Liver (tissue), 9 donors: ENCODE results near the gene RWDD3. TPM values are rescaled to one million over a fixed set of nuclear protein-coding genes. Genes with fewer than 3 reads are reported as not detected.
A peak's percentile ranks its signal among the peaks of the same experiment; 100 is the strongest.

Experiments used
- DNase-seq: peaks from one replicate; pipeline ENCODE4 v3.0.0-alpha.2; 2017; ENCODE audit warnings: low spot score
- H3K27ac ChIP-seq, 2 donors: one replicate each; pipeline ENCODE4 v1.7.0; 2013; ENCODE audit warnings: inconsistent platforms in 2 of 2, low read length in 2 of 2, control low read depth in 1 of 2, low read depth in 1 of 2, mild to moderate bottlenecking in 1 of 2
- H3K27me3 ChIP-seq, 4 donors: one replicate each; pipeline versions ENCODE4 v1.6.1 to v1.7.0; 2013; ENCODE audit warnings: low read length in 3 of 4, inconsistent platforms in 1 of 4, mild to moderate bottlenecking in 1 of 4, moderate library complexity in 1 of 4; ENCODE audit not compliant: control insufficient read depth in 4 of 4, insufficient read depth in 4 of 4
- H3K36me3 ChIP-seq, 4 donors: one replicate each; pipeline versions ENCODE4 v1.6.1 to v1.7.0; 2013; ENCODE audit warnings: low read length in 3 of 4, mild to moderate bottlenecking in 3 of 4, low read depth in 1 of 4, moderate library complexity in 1 of 4; ENCODE audit not compliant: control insufficient read depth in 4 of 4, insufficient read depth in 3 of 4
- H3K4me1 ChIP-seq, 4 donors: one replicate each; pipeline versions ENCODE4 v1.6.1 to v1.7.0; 2013; ENCODE audit warnings: low read length in 3 of 4, mild to moderate bottlenecking in 3 of 4, moderate library complexity in 1 of 4; ENCODE audit not compliant: control insufficient read depth in 4 of 4, insufficient read depth in 4 of 4
- H3K4me3 ChIP-seq, 3 donors: one replicate each; pipeline versions ENCODE4 v1.6.1 to v1.7.0; 2013; ENCODE audit warnings: low read length in 3 of 3, control low read depth in 1 of 3, low read depth in 1 of 3, mild to moderate bottlenecking in 1 of 3
- H3K9ac ChIP-seq, 2 donors: one replicate each; pipeline ENCODE4 v1.7.0; 2013; ENCODE audit warnings: low read length in 2 of 2, mild to moderate bottlenecking in 2 of 2, moderate library complexity in 2 of 2, control low read depth in 1 of 2, low read depth in 1 of 2
- H3K9me3 ChIP-seq, 4 donors: one replicate each; pipeline versions ENCODE4 v1.6.1 to v1.7.0; 2013; ENCODE audit warnings: low read length in 3 of 4; ENCODE audit not compliant: control insufficient read depth in 4 of 4
- ATF3 ChIP-seq: IDR thresholded peaks from 2 replicates; pipeline ENCODE4 v1.6.1; 2016; ENCODE audit warnings: antibody characterized with exemption
- CTCF ChIP-seq: fragments of 150-350 bp; IDR thresholded peaks from 2 replicates; pipeline ENCODE4 v1.5.1; 2017; ENCODE audit warnings: improper control_type of control experiment, low read depth, low read length; ENCODE audit not compliant: missing input control
- EGR1 ChIP-seq, 2 donors: IDR thresholded peaks; 2 replicates each; pipeline ENCODE4 v1.6.1; 2016 to 2018; ENCODE audit warnings: antibody characterized with exemption in 2 of 2, low read depth in 2 of 2
- FOXA1 ChIP-seq: IDR thresholded peaks from 2 replicates; pipeline ENCODE4 v1.6.1; 2016; ENCODE audit warnings: antibody characterized with exemption
- FOXA2 ChIP-seq: IDR thresholded peaks from 2 replicates; pipeline ENCODE4 v1.6.1; 2016; ENCODE audit warnings: antibody characterized with exemption
- GABPA ChIP-seq, 2 donors: IDR thresholded peaks in 1 of 2; conservative IDR thresholded peaks in 1 of 2; 2 replicates each; pipeline ENCODE4 v1.6.1; 2016; ENCODE audit warnings: antibody characterized with exemption in 2 of 2, mild to moderate bottlenecking in 1 of 2, moderate library complexity in 1 of 2
- HNF4A ChIP-seq, 2 donors: conservative IDR thresholded peaks; 2 replicates each; pipeline ENCODE4 v1.6.1; 2016; ENCODE audit warnings: antibody characterized with exemption in 2 of 2, mild to moderate bottlenecking in 2 of 2
- HNF4G ChIP-seq: IDR thresholded peaks from 2 replicates; pipeline ENCODE4 v1.6.1; 2016; ENCODE audit warnings: antibody characterized with exemption
- JUND ChIP-seq, 2 donors: IDR thresholded peaks; 2 replicates each; pipeline ENCODE4 v1.6.1; 2016; ENCODE audit warnings: antibody characterized with exemption in 2 of 2
- NR2F2 ChIP-seq: IDR thresholded peaks from 2 replicates; pipeline ENCODE4 v1.6.1; 2016; ENCODE audit warnings: antibody characterized with exemption
- RAD21 ChIP-seq, 2 donors: IDR thresholded peaks; 2 replicates each; pipeline ENCODE4 v1.6.1; 2016; ENCODE audit warnings: antibody characterized with exemption in 2 of 2, mild to moderate bottlenecking in 2 of 2
- RXRA ChIP-seq, 2 donors: IDR thresholded peaks; 2 replicates each; pipeline ENCODE4 v1.6.1; 2017 to 2018; ENCODE audit warnings: antibody characterized with exemption in 2 of 2, mild to moderate bottlenecking in 1 of 2
- SP1 ChIP-seq: IDR thresholded peaks from 2 replicates; pipeline ENCODE4 v1.6.1; 2018; ENCODE audit warnings: antibody characterized with exemption, mild to moderate bottlenecking
- TAF1 ChIP-seq: conservative IDR thresholded peaks from 2 replicates; pipeline ENCODE4 v1.6.1; 2016; ENCODE audit warnings: antibody characterized with exemption, mild to moderate bottlenecking
- YY1 ChIP-seq: IDR thresholded peaks from 2 replicates; pipeline ENCODE4 v1.6.1; 2016; ENCODE audit warnings: antibody characterized with exemption, mild to moderate bottlenecking
- WGBS: extraction: QIAGEN DNeasy Blood & Tissue Kit; methylation state at CpG from one replicate; pipeline ENCODE4 v1.1.7; 2013; 5-methylcytosine and 5-hydroxymethylcytosine counted together
- polyA plus RNA-seq, 2 donors: library from polyadenylated mRNA; stranded (reverse) in 1 of 2; unstranded in 1 of 2; fragments of 200-250 nt in 1 of 2; fragments of >200 nt in 1 of 2; fragmentation: Nextera tagmentation in 1 of 2; extraction: Ambion mirVana in 1 of 2; gene quantifications; one replicate each; pipeline versions ENCODE4 v1.2.1 to v1.2.3, GENCODE V29; 2013 to 2015
- total RNA-seq, 2 donors: library from RNA; depleted of rRNA; stranded (reverse); fragments of >200 nt; gene quantifications; one replicate each; pipeline ENCODE4 v1.2.3, GENCODE V29; 2014
- TF ChIP-seq, protein P1 (sequence below): IDR thresholded peaks from 2 replicates; pipeline ENCODE4 v1.6.1; 2016; ENCODE audit warnings: antibody characterized with exemption
- TF ChIP-seq, protein P2 (sequence below): IDR thresholded peaks from 2 replicates; pipeline ENCODE4 v1.6.1; 2016; ENCODE audit warnings: antibody characterized with exemption
- donor health status: healthy.
- donor health status: healthy.
- donor health status: healthy.
- donor health status: healthy.
- donor health status: healthy.

The RWDD3 gene
- total and polyA plus RNA-seq, 4 donors = 5.8 to 11.1 (median 7.0) TPM

DNA sequence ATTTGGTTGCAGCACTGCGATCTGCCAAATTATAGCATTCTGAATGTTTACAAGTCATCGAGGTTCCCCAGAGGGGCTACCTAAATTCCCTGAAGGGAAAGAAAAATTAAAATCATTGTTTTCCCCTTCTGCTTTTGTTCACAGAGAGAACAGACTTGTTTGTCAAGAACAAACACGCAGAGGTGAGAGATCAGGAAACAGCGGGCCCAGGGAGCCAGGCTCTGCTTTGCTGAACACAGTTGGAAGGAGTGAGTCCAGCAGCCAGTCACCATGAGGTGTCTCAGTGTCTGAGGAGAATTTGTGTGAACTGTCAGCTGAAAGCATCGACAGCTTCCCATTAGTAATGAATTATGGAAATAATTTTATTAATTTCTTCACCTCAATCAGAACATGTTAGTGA lies 52.5 kb downstream of the RWDD3 start:
- Histone ChIP-seq H3K9ac (no peak overlapping the region), H3K36me3 (no peaks in the 10 kb centered on the region), H3K4me3 (no peak overlapping the region), H3K4me1 (no peaks in the 10 kb centered on the region), H3K27ac (no peak overlapping the region), H3K9me3 (no peaks in the 10 kb centered on the region), H3K27me3 (no peaks in the 10 kb centered on the region)
- WGBS = 46% methylated on average over 5 of the region's 5 CpGs
- TF ChIP-seq EGR1 (IDR thresholded peaks at IDR 0.05; ENCODE audit: low read depth in 2 of 2) (no peak), CTCF (no peak), RXRA (IDR thresholded peaks at IDR 0.05) (no peak), YY1 (no peak), JUND (IDR thresholded peaks at IDR 0.05) (no peak), SP1 (no peak), RAD21 (IDR thresholded peaks at IDR 0.05) (no peak), HNF4G (no peak)
- TF ChIP-seq, protein P1, sequence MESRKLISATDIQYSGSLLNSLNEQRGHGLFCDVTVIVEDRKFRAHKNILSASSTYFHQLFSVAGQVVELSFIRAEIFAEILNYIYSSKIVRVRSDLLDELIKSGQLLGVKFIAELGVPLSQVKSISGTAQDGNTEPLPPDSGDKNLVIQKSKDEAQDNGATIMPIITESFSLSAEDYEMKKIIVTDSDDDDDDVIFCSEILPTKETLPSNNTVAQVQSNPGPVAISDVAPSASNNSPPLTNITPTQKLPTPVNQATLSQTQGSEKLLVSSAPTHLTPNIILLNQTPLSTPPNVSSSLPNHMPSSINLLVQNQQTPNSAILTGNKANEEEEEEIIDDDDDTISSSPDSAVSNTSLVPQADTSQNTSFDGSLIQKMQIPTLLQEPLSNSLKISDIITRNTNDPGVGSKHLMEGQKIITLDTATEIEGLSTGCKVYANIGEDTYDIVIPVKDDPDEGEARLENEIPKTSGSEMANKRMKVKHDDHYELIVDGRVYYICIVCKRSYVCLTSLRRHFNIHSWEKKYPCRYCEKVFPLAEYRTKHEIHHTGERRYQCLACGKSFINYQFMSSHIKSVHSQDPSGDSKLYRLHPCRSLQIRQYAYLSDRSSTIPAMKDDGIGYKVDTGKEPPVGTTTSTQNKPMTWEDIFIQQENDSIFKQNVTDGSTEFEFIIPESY = no peak
- DNase-seq = no peak

DNA sequence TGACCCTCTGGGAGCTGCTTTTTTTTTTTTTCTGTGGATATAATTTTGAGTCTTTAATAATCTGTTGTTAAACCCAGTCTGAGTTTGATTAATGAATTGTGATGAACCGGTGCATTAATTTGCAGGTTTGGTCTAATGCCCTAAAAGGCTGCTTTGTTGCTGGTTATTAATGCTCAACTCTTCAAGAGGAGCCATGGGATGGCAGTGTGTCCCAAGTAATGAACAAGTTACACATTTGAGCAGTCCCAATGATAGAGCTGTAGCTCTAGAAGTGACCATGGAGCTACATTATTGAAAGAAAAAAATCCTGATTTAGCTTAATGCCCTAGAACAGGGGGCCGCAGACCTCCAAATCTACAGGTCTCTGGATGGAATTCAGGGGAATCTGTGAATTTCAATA lies 53.1 kb downstream of the RWDD3 start:
- DNase-seq = no peak
- Histone ChIP-seq H3K27ac (no peak overlapping the region), H3K9ac (no peak overlapping the region), H3K9me3 (no peaks in the 10 kb centered on the region), H3K4me1 (no peaks in the 10 kb centered on the region), H3K27me3 (no peaks in the 10 kb centered on the region), H3K4me3 (no peak overlapping the region), H3K36me3 (no peaks in the 10 kb centered on the region)
- peak in 1 of 2 donors; percentile 6 for TF ChIP-seq RAD21 (IDR thresholded peaks at IDR 0.05)
- no peak for TF ChIP-seq FOXA2
- 88% methylated on average over 2 of the region's 2 CpGs for WGBS

GRCh38 chr1:95287825-95288224 lies 53.8 kb downstream of the RWDD3 start:
- no peaks in the 10 kb centered on the region for H3K27me3 ChIP-seq
- WGBS = 85% methylated on average over 2 of the region's 2 CpGs
- no peaks in the 10 kb centered on the region for H3K4me1 ChIP-seq
- no peaks in the 10 kb centered on the region for H3K9me3 ChIP-seq
- H3K9ac ChIP-seq = no peak overlapping the region
- H3K36me3 ChIP-seq = no peaks in the 10 kb centered on the region
- no peak overlapping the region for H3K27ac ChIP-seq
- no peak overlapping the region for H3K4me3 ChIP-seq
- no peak for DNase-seq
- TF ChIP-seq CTCF (no peak), HNF4A (conservative IDR thresholded peaks at IDR 0.05) (no peak), TAF1 (no peak), JUND (IDR thresholded peaks at IDR 0.05) (no peak), RAD21 (IDR thresholded peaks at IDR 0.05) (no peak), RXRA (IDR thresholded peaks at IDR 0.05) (no peak), SP1 (no peak), FOXA1 (no peak), FOXA2 (no peak), GABPA (IDR thresholded peaks at IDR 0.05 in 1 of 2, conservative IDR thresholded peaks at IDR 0.05 in 1 of 2) (no peak), ATF3 (no peak), NR2F2 (no peak)
- TF ChIP-seq, protein P2, sequence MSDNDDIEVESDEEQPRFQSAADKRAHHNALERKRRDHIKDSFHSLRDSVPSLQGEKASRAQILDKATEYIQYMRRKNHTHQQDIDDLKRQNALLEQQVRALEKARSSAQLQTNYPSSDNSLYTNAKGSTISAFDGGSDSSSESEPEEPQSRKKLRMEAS = no peak
- TF ChIP-seq, protein P1 = no peak
